OCI-LY7 (cell line): Measurements from ENCODE around the gene KLHL3.

Experiments used
- CTCF ChIP-seq: fragments of 200-600 bp; sonication (generic); conservative IDR thresholded peaks from 2 replicates; pipeline ENCODE4 v1.5.1; 2014; ENCODE audit warnings: mild to moderate bottlenecking, antibody characterized with exemption, low read length, moderate library complexity, mixed read lengths
- EZH2phosphoT487 ChIP-seq: fragments of 200-600 bp; sonication (generic); IDR thresholded peaks from 2 replicates; pipeline ENCODE4 v1.6.1; 2018; ENCODE audit warnings: low read depth, borderline replicate concordance, mild to moderate bottlenecking, mixed run types, antibody characterized with exemption, low read length, moderate library complexity, mixed read lengths

GRCh38 chr5:137753691-137754187, 17.9 kb upstream of the KLHL3 start:
- TF ChIP-seq CTCF = no peak
- TF ChIP-seq EZH2phosphoT487 = no peak
